Esophagus muscularis mucosa (tissue), 3 donors: ENCODE results near the gene TMTC2.

ENCODE experiments used
- EP300 ChIP-seq: sonication (generic); formaldehyde crosslinking; IDR thresholded peaks from one replicate; pipeline ENCODE4 v1.6.1; 2017; ENCODE audit warnings: antibody characterized with exemption
- TF ChIP-seq, protein P1 (sequence below), 3 experiments: fragments of 200-600 bp in 2 of 3; fragments of 450-650 bp in 1 of 3; sonication (generic) in 2 of 3; IDR thresholded peaks; one replicate each; pipeline ENCODE4 v1.5.1; 2017 to 2019; ENCODE audit warnings: antibody characterized with exemption in 3 of 3, mild to moderate bottlenecking in 2 of 3, moderate library complexity in 1 of 3

DNA sequence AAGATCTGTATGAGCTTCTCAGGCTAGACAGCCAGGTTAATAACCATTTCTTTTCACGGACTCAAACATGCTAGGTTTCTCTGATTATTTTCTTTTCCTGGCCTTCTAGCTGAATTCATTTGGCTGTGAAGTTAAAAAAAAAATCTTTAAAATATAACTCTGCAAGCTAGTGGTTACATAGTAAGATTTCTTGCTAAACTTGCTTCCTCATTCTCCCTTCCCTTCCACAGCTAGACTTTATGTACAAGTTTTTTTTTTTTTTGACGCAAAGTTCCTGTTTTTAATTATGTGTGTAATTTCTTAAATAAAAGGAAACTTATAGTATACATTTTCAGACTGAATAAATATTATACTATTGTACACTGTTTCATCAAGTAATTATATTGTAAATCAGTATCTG is 145.4 kb downstream of the TMTC2 start:
- TF ChIP-seq, protein P1, sequence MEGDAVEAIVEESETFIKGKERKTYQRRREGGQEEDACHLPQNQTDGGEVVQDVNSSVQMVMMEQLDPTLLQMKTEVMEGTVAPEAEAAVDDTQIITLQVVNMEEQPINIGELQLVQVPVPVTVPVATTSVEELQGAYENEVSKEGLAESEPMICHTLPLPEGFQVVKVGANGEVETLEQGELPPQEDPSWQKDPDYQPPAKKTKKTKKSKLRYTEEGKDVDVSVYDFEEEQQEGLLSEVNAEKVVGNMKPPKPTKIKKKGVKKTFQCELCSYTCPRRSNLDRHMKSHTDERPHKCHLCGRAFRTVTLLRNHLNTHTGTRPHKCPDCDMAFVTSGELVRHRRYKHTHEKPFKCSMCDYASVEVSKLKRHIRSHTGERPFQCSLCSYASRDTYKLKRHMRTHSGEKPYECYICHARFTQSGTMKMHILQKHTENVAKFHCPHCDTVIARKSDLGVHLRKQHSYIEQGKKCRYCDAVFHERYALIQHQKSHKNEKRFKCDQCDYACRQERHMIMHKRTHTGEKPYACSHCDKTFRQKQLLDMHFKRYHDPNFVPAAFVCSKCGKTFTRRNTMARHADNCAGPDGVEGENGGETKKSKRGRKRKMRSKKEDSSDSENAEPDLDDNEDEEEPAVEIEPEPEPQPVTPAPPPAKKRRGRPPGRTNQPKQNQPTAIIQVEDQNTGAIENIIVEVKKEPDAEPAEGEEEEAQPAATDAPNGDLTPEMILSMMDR (IDR thresholded peaks at IDR 0.05): no peak
- TF ChIP-seq EP300: no peak
